HL-60 (cell line): ENCODE results near the gene NCSTN.

Source experiments
- DNase-seq, 2 experiments: peaks; one replicate each; pipeline ENCODE4 v3.0.0-alpha.2; 2010 to 2020; ENCODE audit warnings: low read depth in 1 of 2, low spot score in 1 of 2
- H3K27ac ChIP-seq: fragments of 250-450 bp; sonication (Bioruptor Pico); replicated peaks from 2 replicates; pipeline ENCODE4 v1.5.1; 2020; ENCODE audit warnings: mild to moderate bottlenecking, moderate library complexity
- H3K27me3 ChIP-seq: fragments of 250-450 bp; sonication (Bioruptor Pico); 2 replicates; pipeline ENCODE4 v1.5.1; 2021; ENCODE audit warnings: mild to moderate bottlenecking, moderate library complexity; ENCODE audit not compliant: insufficient read depth, poor library complexity, severe bottlenecking
- H3K4me3 ChIP-seq: replicated peaks from 2 replicates; pipeline ENCODE4 v1.5.1; 2011; ENCODE audit warnings: mild to moderate bottlenecking, control low read depth, low read length; ENCODE audit not compliant: insufficient read depth
- GABPA ChIP-seq: IDR thresholded peaks from 2 replicates; pipeline ENCODE4 v1.6.1; 2012; ENCODE audit warnings: low read depth
- POLR2AphosphoS5 ChIP-seq: IDR thresholded peaks from 2 replicates; pipeline ENCODE4 v1.6.1; 2012; ENCODE audit warnings: low read depth
- SPI1 ChIP-seq: IDR thresholded peaks from 2 replicates; pipeline ENCODE4 v1.6.1; 2012; ENCODE audit warnings: low read depth, mild to moderate bottlenecking, borderline replicate concordance
- TF ChIP-seq, protein P1 (sequence below): IDR thresholded peaks from one replicate; pipeline ENCODE4 v1.5.1; 2011; ENCODE audit warnings: low read length, control low read depth, inconsistent platforms; ENCODE audit not compliant: insufficient read depth
- TF ChIP-seq, protein P2 (sequence below): IDR thresholded peaks from 2 replicates; pipeline ENCODE4 v1.6.1; 2012; ENCODE audit warnings: low read depth; ENCODE audit not compliant: insufficient replicate concordance

NCSTN gene

DNA sequence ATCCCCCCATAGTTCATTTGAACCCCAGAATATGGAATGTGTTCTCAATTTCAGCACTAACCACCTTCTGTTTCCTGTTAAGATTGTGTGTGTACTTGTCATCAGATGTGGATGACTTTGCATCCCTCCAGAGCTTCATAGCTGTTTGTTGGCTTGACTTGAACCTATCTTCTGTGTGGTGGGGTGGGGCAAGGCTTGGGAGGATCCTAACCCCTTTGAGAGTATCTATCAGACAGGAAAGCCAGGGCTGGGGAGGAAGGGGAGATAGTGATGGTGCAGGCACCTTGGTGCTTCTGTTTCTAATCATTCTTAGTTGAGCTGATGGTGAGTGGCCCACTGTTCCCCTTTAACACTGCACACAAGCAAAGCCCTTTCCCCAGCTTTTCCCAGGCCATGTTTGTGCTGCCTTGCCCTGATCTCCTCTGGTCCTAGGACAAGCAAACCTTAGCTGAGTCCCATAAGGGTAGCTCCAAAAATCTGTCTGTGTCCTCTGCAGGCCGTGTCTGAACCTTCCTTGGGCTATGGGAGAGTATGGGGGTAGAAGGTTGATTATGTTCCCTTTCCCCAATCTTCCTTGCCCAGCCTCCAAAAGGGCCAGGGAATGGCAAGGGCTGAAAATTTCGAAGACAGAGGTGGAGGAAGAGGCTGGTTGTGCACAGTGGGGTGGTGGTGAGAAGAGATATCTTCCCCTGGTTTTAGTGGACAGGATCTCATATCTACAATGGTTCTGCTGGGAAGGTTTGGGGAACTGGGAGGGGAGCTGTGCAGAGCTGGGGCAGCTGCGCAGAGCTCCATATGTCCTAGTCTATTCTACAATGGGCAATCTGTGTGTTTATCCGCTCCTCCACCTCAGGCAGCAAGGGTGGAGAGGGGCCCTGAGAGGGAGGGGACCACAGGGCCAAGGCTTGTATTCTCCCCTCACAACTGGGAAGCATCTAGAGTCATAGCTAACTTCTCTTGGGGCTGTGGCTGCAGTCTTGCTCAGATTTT is 25.0 kb downstream of the NCSTN start:
- no peaks in the 10 kb centered on the region for H3K27me3 ChIP-seq
- no peak overlapping the region for H3K4me3 ChIP-seq
- no peak overlapping the region for H3K27ac ChIP-seq
- TF ChIP-seq SPI1 (no peak), GABPA (no peak), POLR2AphosphoS5 (no peak)
- TF ChIP-seq, protein P1, sequence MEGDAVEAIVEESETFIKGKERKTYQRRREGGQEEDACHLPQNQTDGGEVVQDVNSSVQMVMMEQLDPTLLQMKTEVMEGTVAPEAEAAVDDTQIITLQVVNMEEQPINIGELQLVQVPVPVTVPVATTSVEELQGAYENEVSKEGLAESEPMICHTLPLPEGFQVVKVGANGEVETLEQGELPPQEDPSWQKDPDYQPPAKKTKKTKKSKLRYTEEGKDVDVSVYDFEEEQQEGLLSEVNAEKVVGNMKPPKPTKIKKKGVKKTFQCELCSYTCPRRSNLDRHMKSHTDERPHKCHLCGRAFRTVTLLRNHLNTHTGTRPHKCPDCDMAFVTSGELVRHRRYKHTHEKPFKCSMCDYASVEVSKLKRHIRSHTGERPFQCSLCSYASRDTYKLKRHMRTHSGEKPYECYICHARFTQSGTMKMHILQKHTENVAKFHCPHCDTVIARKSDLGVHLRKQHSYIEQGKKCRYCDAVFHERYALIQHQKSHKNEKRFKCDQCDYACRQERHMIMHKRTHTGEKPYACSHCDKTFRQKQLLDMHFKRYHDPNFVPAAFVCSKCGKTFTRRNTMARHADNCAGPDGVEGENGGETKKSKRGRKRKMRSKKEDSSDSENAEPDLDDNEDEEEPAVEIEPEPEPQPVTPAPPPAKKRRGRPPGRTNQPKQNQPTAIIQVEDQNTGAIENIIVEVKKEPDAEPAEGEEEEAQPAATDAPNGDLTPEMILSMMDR, result no peak
- TF ChIP-seq, protein P2, sequence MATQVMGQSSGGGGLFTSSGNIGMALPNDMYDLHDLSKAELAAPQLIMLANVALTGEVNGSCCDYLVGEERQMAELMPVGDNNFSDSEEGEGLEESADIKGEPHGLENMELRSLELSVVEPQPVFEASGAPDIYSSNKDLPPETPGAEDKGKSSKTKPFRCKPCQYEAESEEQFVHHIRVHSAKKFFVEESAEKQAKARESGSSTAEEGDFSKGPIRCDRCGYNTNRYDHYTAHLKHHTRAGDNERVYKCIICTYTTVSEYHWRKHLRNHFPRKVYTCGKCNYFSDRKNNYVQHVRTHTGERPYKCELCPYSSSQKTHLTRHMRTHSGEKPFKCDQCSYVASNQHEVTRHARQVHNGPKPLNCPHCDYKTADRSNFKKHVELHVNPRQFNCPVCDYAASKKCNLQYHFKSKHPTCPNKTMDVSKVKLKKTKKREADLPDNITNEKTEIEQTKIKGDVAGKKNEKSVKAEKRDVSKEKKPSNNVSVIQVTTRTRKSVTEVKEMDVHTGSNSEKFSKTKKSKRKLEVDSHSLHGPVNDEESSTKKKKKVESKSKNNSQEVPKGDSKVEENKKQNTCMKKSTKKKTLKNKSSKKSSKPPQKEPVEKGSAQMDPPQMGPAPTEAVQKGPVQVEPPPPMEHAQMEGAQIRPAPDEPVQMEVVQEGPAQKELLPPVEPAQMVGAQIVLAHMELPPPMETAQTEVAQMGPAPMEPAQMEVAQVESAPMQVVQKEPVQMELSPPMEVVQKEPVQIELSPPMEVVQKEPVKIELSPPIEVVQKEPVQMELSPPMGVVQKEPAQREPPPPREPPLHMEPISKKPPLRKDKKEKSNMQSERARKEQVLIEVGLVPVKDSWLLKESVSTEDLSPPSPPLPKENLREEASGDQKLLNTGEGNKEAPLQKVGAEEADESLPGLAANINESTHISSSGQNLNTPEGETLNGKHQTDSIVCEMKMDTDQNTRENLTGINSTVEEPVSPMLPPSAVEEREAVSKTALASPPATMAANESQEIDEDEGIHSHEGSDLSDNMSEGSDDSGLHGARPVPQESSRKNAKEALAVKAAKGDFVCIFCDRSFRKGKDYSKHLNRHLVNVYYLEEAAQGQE, result no peak
- no peak for DNase-seq

DNA sequence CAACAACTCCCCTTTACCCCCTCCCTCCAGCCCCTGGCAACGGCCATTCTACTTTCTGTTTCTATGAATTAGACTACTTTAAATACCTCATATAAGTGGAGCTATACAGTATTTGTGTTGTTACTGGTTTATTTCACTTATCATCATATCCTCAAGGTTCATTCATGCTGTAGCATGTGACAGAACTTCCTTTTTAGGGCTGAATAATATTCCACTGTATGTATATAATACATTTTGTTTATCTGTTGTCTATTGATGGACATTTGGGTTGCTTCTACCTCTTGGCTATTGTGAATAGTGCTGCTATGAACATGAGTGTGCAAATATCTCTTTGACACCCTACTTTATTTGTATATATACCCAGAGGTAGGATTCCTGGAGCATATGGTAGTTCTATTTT is 25.9 kb downstream of the NCSTN start:
- no peak overlapping the region for H3K4me3 ChIP-seq
- no peaks in the 10 kb centered on the region for H3K27me3 ChIP-seq
- TF ChIP-seq, protein P2, result no peak
- TF ChIP-seq SPI1, result no peak
- TF ChIP-seq, protein P1, result no peak
- TF ChIP-seq POLR2AphosphoS5, result no peak
- no peak for TF ChIP-seq GABPA
- H3K27ac ChIP-seq, result no peak overlapping the region
- DNase-seq, result no peak

DNA sequence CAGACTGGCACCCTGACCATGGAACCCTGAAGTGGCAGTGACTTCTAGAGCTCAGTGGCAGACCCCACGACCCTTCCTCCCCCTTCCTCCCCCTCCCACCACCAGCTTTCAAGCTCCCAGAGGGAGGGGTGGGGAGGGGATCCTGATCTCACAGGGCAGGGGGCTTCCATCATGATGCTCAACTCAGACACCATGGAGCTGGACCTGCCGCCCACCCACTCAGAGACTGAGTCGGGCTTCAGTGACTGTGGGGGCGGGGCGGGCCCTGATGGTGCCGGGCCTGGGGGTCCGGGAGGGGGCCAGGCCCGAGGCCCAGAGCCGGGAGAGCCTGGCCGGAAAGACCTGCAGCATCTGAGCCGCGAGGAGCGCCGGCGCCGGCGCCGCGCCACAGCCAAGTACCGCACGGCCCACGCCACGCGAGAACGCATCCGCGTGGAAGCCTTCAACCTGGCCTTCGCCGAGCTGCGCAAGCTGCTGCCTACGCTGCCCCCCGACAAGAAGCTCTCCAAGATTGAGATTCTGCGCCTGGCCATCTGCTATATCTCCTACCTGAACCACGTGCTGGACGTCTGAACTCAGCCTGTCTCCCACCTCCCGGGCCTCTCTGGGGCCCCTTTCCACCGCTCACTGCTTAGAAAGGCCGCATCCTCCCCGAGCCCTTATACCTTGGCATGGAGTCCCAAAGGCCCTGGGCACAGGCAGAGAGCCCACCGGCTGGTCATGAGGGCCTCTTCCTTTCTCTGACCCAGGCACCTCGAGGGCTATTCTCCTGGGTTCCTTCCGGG is 27.6 kb downstream of the NCSTN start:
- TF ChIP-seq, protein P2, result no peak
- TF ChIP-seq SPI1, result no peak
- no peak for TF ChIP-seq GABPA
- no peak for TF ChIP-seq POLR2AphosphoS5
- TF ChIP-seq, protein P1, result no peak
- Histone ChIP-seq H3K27me3 (no peaks in the 10 kb centered on the region), H3K4me3 (no peak overlapping the region), H3K27ac (no peak overlapping the region)
- DNase-seq, result no peak
